ENCODE results near the gene CDH13.

Gene CDH13

GRCh38 chr16:82748026-82748425, 121.3 kb downstream of the CDH13 start:
- peak; percentile 40 for DNase-seq (ENCODE audit: low spot score)

- no peak for DNase-seq (ENCODE audit: low spot score)
Measured at GRCh38 chr16:82750068-82750467, 123.3 kb downstream of the CDH13 start.

GRCh38 chr16:82751020-82751419, 124.3 kb downstream of the CDH13 start:
- DNase-seq (ENCODE audit: low spot score), result no peak

- no peak for DNase-seq (ENCODE audit: low spot score)
Measured at GRCh38 chr16:82752172-82752571, 125.4 kb downstream of the CDH13 start.

GRCh38 chr16:82753821-82754220, 127.1 kb downstream of the CDH13 start:
- no peak for DNase-seq (ENCODE audit: low spot score)

- DNase-seq (ENCODE audit: low spot score), result no peak
Measured at GRCh38 chr16:82754716-82755513, 128.1 kb downstream of the CDH13 start.

GRCh38 chr16:82755570-82756282, 129.0 kb downstream of the CDH13 start:
- no peak for DNase-seq (ENCODE audit: low spot score)

GRCh38 chr16:82756283-82756599, 129.5 kb downstream of the CDH13 start:
- DNase-seq (ENCODE audit: low spot score), result no peak

GRCh38 chr16:82758406-82758805, 131.6 kb downstream of the CDH13 start:
- no peak for DNase-seq (ENCODE audit: low spot score)

GRCh38 chr16:82758904-82759303, 132.1 kb downstream of the CDH13 start:
- no peak for DNase-seq (ENCODE audit: low spot score)

GRCh38 chr16:82761236-82761635, 134.5 kb downstream of the CDH13 start:
- no peak for DNase-seq (ENCODE audit: low spot score)

GRCh38 chr16:82761858-82762257, 135.1 kb downstream of the CDH13 start:
- DNase-seq (ENCODE audit: low spot score), result no peak

- no peak for DNase-seq (ENCODE audit: low spot score)
Measured at GRCh38 chr16:82763371-82763770, 136.6 kb downstream of the CDH13 start.

GRCh38 chr16:82767198-82767597, 140.4 kb downstream of the CDH13 start:
- no peak for DNase-seq (ENCODE audit: low spot score)

GRCh38 chr16:82767808-82768207, 141.0 kb downstream of the CDH13 start:
- DNase-seq (ENCODE audit: low spot score), result no peak

GRCh38 chr16:82769845-82770244, 143.1 kb downstream of the CDH13 start:
- DNase-seq (ENCODE audit: low spot score), result peak; percentile 54

- DNase-seq (ENCODE audit: low spot score), result no peak
Measured at GRCh38 chr16:82772215-82772614, 145.4 kb downstream of the CDH13 start.

GRCh38 chr16:82773018-82773417, 146.2 kb downstream of the CDH13 start:
- DNase-seq (ENCODE audit: low spot score), result no peak

GRCh38 chr16:82776470-82777146, 149.8 kb downstream of the CDH13 start:
- DNase-seq (ENCODE audit: low spot score), result peak; percentile 45

GRCh38 chr16:82782715-82783251, 156.0 kb downstream of the CDH13 start:
- DNase-seq (ENCODE audit: low spot score), result no peak

- DNase-seq (ENCODE audit: low spot score), result no peak
Measured at GRCh38 chr16:82783933-82784572, 157.3 kb downstream of the CDH13 start.

- no peak for DNase-seq (ENCODE audit: low spot score)
Measured at GRCh38 chr16:82784573-82784968, 157.8 kb downstream of the CDH13 start.

Measured in globus pallidus (tissue), 1 donor.